HG02943 (cell line): ENCODE results near the gene OR52B2.

Experiments used
- ATAC-seq: cut with Tn5 transposase; IDR thresholded peaks from one replicate; pipeline ENCODE4 v1.9.1; 2021; ENCODE audit warnings: mild to moderate bottlenecking, low read depth, moderate library complexity; ENCODE audit not compliant: unreplicated experiment

The OR52B2 gene

GRCh38 chr11:6170226-6170625 lies at the start of gene OR52B2:
OR52B2 (minus strand) TSS chr11:6170326; CDS start chr11:6170326, 0 bp downstream.
- ATAC-seq, result no peak

GRCh38 chr11:6219359-6219758 lies 49.2 kb upstream of the OR52B2 start:
- no peak for ATAC-seq

- ATAC-seq, result no peak
These were observed 47.6 kb upstream of the OR52B2 start for GRCh38 chr11:6217722-6218121.

- no peak for ATAC-seq
These were observed 46.4 kb upstream of the OR52B2 start for GRCh38 chr11:6216501-6216900.

- no peak for ATAC-seq
These were observed 44.4 kb upstream of the OR52B2 start for GRCh38 chr11:6214530-6214929.

GRCh38 chr11:6210274-6210955 lies 40.3 kb upstream of the OR52B2 start:
- ATAC-seq, result no peak

- no peak for ATAC-seq
These were observed 39.7 kb upstream of the OR52B2 start for GRCh38 chr11:6209801-6210200.

- no peak for ATAC-seq
These were observed 36.5 kb upstream of the OR52B2 start for GRCh38 chr11:6206456-6207180.

- no peak for ATAC-seq
These were observed 35.2 kb upstream of the OR52B2 start, which contains the start of gene C11orf42 for GRCh38 chr11:6205366-6205765. C11orf42 (plus strand) TSS chr11:6205557; CDS start chr11:6205616, 59 bp downstream.

GRCh38 chr11:6204706-6205105 lies 34.6 kb upstream of the OR52B2 start:
- ATAC-seq, result no peak

- ATAC-seq, result peak; percentile 81
These were observed 33.2 kb upstream of the OR52B2 start for GRCh38 chr11:6203327-6203726.

- ATAC-seq, result no peak
These were observed 31.9 kb upstream of the OR52B2 start for GRCh38 chr11:6202041-6202440.

- ATAC-seq, result no peak
These were observed 31.4 kb upstream of the OR52B2 start for GRCh38 chr11:6201481-6201880.

- ATAC-seq, result no peak
These were observed 30.8 kb upstream of the OR52B2 start for GRCh38 chr11:6200975-6201374.

- ATAC-seq, result no peak
These were observed 29.2 kb upstream of the OR52B2 start, which contains the start of gene OR52W1 for GRCh38 chr11:6199174-6199810. OR52W1 (plus strand) TSS chr11:6199224; CDS start chr11:6199224, 0 bp downstream.

- no peak for ATAC-seq
These were observed 27.5 kb upstream of the OR52B2 start for GRCh38 chr11:6197466-6198200.

GRCh38 chr11:6196396-6196795 lies 26.3 kb upstream of the OR52B2 start:
- ATAC-seq, result no peak

- no peak for ATAC-seq
These were observed 24.0 kb upstream of the OR52B2 start for GRCh38 chr11:6194065-6194581.

GRCh38 chr11:6191742-6192141 lies 21.6 kb upstream of the OR52B2 start:
- ATAC-seq, result no peak

GRCh38 chr11:6175440-6175839 lies 5.3 kb upstream of the OR52B2 start:
- no peak for ATAC-seq
